ENCODE data around the gene CDK1. TPM values are rescaled to one million over a fixed set of nuclear protein-coding genes. Genes with fewer than 3 reads are reported as not detected.

The CDK1 gene
- total and polyA plus RNA-seq, 2 of the 8 experiments (the other 6 are each of a cell fraction or from before 2014, with no cell fraction given) = 29.4 to 111 TPM

DNA sequence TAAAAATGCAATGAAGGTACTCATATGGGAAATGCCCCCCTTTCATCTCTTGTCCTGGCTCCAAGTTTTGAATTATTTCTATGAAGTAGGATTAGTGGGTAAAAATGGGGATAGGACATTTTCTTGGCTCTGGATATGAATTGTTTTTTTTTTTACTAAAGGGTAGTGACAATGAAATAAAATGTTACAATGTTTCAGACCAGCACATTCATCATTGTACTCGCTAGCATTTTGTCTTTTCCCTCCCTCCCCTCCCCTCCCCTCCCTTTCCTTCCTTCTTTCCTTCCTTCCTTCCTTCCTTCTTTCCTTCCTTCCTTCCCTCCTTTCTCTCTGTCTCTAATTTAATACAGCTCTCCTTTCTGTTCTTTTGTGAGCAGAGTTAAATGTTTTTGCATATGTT, 64.4 kb downstream of the CDK1 start:
- Histone ChIP-seq H2BK20ac (ENCODE audit: low read length) (no peak overlapping the region), H3K18ac (ENCODE audit: extremely low read depth, low read length) (no peak overlapping the region), H4K20me1 (replicated peaks in 1 of 2; ENCODE audit: control insufficient read depth in 1 of 2, insufficient read depth in 2 of 2, low read length in 2 of 2) (no peaks in the 10 kb centered on the region), H2AFZ (ENCODE audit: low read length) (no peak overlapping the region), H3K23ac (ENCODE audit: insufficient read length) (no peak overlapping the region), H3K9ac (replicated peaks in 1 of 4; ENCODE audit: extremely low read depth in 1 of 4, low read depth in 3 of 4, low read length in 3 of 4) (no peak overlapping the region), H3K27ac (ENCODE audit: low read depth, low read length) (no peak overlapping the region), H3K4me2 (ENCODE audit: insufficient read depth in 1 of 2, low read depth in 2 of 2, low read length in 2 of 2) (no peak overlapping the region), H3K9me3 (ENCODE audit: insufficient read depth in 2 of 2, low read depth in 1 of 2, low read length in 1 of 2) (peaks cover 0 to 2% of the 10 kb centered on the region in 2 experiments; a peak in 1 of 4 replicates), H2BK5ac (ENCODE audit: low read depth, low read length) (no peak overlapping the region), H3K36me3 (ENCODE audit: control insufficient read depth in 2 of 4, insufficient read depth in 4 of 4, low read length in 3 of 4) (no peaks in the 10 kb centered on the region), H3K23me2 (ENCODE audit: low read depth, low read length) (no peaks in the 10 kb centered on the region), H3K4ac (replicated peaks; ENCODE audit: insufficient read length, low read depth, low read length) (no peak overlapping the region), H2BK120ac (replicated peaks; ENCODE audit: low read depth, low read length) (no peak overlapping the region), H2BK15ac (ENCODE audit: low read length) (no peak overlapping the region), H3K4me3 (ENCODE audit: extremely low read depth in 1 of 4, insufficient read depth in 2 of 4, low read depth in 3 of 4, low read length in 4 of 4) (no peak overlapping the region), H3K56ac (replicated peaks; ENCODE audit: insufficient read length, low read depth, low read length) (no peak overlapping the region), H4K8ac (ENCODE audit: extremely low read depth, insufficient read depth, low read length) (no peak overlapping the region), H3K27me3 (replicated peaks in 1 of 4; ENCODE audit: control insufficient read depth in 3 of 4, extremely low read depth in 1 of 4, insufficient read depth in 3 of 4, low read length in 3 of 4) (peaks cover 0 to 2% (median 0%) of the 10 kb centered on the region in 4 experiments; a peak in 1 of 7 replicates), H3K4me1 (replicated peaks in 1 of 4; ENCODE audit: control insufficient read depth in 3 of 4, insufficient read depth in 4 of 4, low read length in 3 of 4) (no peaks in the 10 kb centered on the region), H4K91ac (replicated peaks; ENCODE audit: insufficient read length, low read length) (no peak overlapping the region), H4K5ac (ENCODE audit: insufficient read length, low read depth, low read length) (no peak overlapping the region), H2BK12ac (ENCODE audit: low read depth, low read length) (no peak overlapping the region), H3K79me1 (ENCODE audit: low read depth, low read length) (no peaks in the 10 kb centered on the region), H3K79me2 (ENCODE audit: control insufficient read depth in 1 of 2, insufficient read depth in 2 of 2, low read length in 2 of 2) (no peaks in the 10 kb centered on the region), H3K14ac (ENCODE audit: insufficient read length) (no peak overlapping the region), H2AK5ac (ENCODE audit: low read depth, low read length) (no peak overlapping the region)
- no peak for FAIRE-seq
- ChIA-PET POLR2A (ENCODE audit: partially characterized antibody) (no interaction called here), CTCF (ENCODE audit: partially characterized antibody) (interaction anchor here (1.0 kb wide), 2 partner anchors 23 to 348 kb away, joined by 3 to 8 read pairs; no protein-coding TSS in a partner anchor)
- no CpG with 5 or more reads among the region's 1 CpG for WGBS, 2 experiments (ENCODE audit: extremely low coverage in 1 of 2, insufficient coverage in 1 of 2, insufficient read length in 1 of 2, insufficient replicate concordance in 2 of 2, low coverage in 1 of 2, low lambda C conversion rate in 2 of 2, missing lambda C conversion rate in 1 of 2)
- no peak for DNase-seq (ENCODE audit: low read depth in 1 of 2, low spot score in 2 of 2)
- TF ChIP-seq BACH1 (IDR thresholded peaks at IDR 0.05; ENCODE audit: low read length) = no peak
- TF ChIP-seq KDM5A (IDR thresholded peaks at IDR 0.05; ENCODE audit: low read length) = no peak
- TF ChIP-seq CBX5 (IDR thresholded peaks at IDR 0.05; ENCODE audit: low read depth, low read length) = no peak
- TF ChIP-seq GABPA (IDR thresholded peaks at IDR 0.05; ENCODE audit: borderline replicate concordance, insufficient read depth, low read length) = no peak
- no peak for TF ChIP-seq RBBP5 (IDR thresholded peaks at IDR 0.05; ENCODE audit: borderline replicate concordance, low read depth, low read length)

Data from H1 (cell line).